HUDEP-2 (cell line): ENCODE results near the gene CDADC1.
"Not testable (repeated sequence)": the region's sequence is repeated elsewhere in the genome, so short reads cannot be mapped to it uniquely, and the experiment has no call there.

ENCODE experiments used
- DNase-seq, 76 experiments: peaks; one replicate each; lab custom pipeline; 2025; ENCODE audit not compliant: unreplicated experiment in 76 of 76; lab: John Stamatoyannopoulos, UW

CDADC1 gene

GRCh38 chr13:49292742-49293486 lies 45.2 kb downstream of the CDADC1 start:
- DNase-seq, result peak in 4 of 76 experiments; percentile 7 to 18 (median 10)

GRCh38 chr13:49294723-49295122 lies 47.0 kb downstream of the CDADC1 start:
- not testable (repeated sequence) for DNase-seq

- DNase-seq, result no peak
Measured at GRCh38 chr13:49295244-49295643, 47.5 kb downstream of the CDADC1 start.

GRCh38 chr13:49296659-49297058 lies 48.9 kb downstream of the CDADC1 start:
- no peak for DNase-seq

- DNase-seq, result no peak
Measured at GRCh38 chr13:49297338-49297737, 49.6 kb downstream of the CDADC1 start.

- no peak for DNase-seq
Measured at GRCh38 chr13:49298416-49298815, 50.7 kb downstream of the CDADC1 start.

GRCh38 chr13:49298903-49299605 lies 51.3 kb downstream of the CDADC1 start:
- DNase-seq, result no peak

GRCh38 chr13:49300276-49300675 lies 52.6 kb downstream of the CDADC1 start:
- DNase-seq, result no peak

- DNase-seq, result peak in 63 of 76 experiments; percentile 1 to 73 (median 41)
Measured at GRCh38 chr13:49300739-49301589, 53.2 kb downstream of the CDADC1 start.

- DNase-seq, result no peak
Measured at GRCh38 chr13:49302222-49302621, 54.5 kb downstream of the CDADC1 start.

GRCh38 chr13:49302817-49303216 lies 55.1 kb downstream of the CDADC1 start:
- no peak for DNase-seq

- DNase-seq, result no peak
Measured at GRCh38 chr13:49303533-49304252, 56.0 kb downstream of the CDADC1 start.

- no peak for DNase-seq
Measured at GRCh38 chr13:49304356-49304755, 56.6 kb downstream of the CDADC1 start.

- DNase-seq, result no peak
Measured at GRCh38 chr13:49304763-49305700, 57.3 kb downstream of the CDADC1 start.

- DNase-seq, result no peak
Measured at GRCh38 chr13:49305792-49306425, 58.2 kb downstream of the CDADC1 start.

GRCh38 chr13:49307365-49307764 lies 59.6 kb downstream of the CDADC1 start:
- no peak for DNase-seq

GRCh38 chr13:49308097-49308875 lies 60.6 kb downstream of the CDADC1 start:
- DNase-seq, result no peak

GRCh38 chr13:49308921-49309408 lies 61.2 kb downstream of the CDADC1 start:
- no peak for DNase-seq
